ENCODE measurements around the gene TNFAIP2. TPM values are rescaled to one million over a fixed set of nuclear protein-coding genes. Genes with fewer than 3 reads are reported as not detected.

Gene TNFAIP2
- total and polyA plus RNA-seq, 9 of the 15 experiments (the other 6 are each of a cell fraction or from before 2014, with no cell fraction given), result 22.6 to 68.6 (median 44.6) TPM

DNA sequence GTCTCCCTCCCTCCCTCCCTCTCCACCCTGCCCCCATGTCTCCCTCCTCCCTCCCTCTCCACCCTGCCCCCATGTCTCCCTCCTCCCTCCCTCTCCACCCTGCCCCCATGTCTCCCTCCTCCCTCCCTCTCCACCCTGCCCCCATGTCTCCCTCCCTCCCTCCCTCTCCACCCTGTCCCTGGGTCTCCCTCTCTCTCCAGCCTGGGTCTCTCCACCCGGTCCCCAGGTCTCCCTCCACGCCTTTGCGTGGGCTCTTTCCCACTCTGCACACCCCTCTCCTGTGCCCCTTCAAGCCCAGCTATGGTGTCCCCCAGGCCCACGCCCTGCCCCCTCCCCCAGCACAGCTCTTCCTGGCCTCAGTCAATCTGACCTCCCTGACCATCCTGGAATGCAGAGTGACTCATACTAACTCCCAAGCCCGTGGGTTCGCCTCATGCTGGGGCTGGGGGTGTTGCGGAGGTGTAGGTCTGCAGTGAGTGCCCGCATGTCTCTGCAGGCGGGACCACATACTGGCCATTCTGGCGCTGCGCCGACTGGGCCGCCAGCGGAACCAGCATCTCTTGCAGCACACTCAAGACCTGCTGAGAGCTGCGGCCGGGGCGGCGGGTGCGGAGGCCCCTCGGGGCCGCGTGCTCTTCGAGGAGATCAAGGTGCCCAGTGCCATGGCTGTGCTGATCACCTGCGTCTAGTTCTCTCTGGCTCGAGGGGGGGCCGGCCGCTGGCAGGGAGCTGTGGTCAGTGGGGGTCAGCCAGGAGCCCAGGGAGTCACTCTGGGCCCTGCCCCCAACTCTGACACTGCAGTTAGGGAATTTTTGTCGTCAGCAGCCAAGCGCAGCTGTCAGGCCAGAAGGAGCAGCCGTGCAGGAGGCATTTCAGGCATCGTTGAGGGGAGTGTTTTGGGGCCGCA is 13.5 kb upstream of the TNFAIP2 start (continued):
- TF ChIP-seq, protein P1, sequence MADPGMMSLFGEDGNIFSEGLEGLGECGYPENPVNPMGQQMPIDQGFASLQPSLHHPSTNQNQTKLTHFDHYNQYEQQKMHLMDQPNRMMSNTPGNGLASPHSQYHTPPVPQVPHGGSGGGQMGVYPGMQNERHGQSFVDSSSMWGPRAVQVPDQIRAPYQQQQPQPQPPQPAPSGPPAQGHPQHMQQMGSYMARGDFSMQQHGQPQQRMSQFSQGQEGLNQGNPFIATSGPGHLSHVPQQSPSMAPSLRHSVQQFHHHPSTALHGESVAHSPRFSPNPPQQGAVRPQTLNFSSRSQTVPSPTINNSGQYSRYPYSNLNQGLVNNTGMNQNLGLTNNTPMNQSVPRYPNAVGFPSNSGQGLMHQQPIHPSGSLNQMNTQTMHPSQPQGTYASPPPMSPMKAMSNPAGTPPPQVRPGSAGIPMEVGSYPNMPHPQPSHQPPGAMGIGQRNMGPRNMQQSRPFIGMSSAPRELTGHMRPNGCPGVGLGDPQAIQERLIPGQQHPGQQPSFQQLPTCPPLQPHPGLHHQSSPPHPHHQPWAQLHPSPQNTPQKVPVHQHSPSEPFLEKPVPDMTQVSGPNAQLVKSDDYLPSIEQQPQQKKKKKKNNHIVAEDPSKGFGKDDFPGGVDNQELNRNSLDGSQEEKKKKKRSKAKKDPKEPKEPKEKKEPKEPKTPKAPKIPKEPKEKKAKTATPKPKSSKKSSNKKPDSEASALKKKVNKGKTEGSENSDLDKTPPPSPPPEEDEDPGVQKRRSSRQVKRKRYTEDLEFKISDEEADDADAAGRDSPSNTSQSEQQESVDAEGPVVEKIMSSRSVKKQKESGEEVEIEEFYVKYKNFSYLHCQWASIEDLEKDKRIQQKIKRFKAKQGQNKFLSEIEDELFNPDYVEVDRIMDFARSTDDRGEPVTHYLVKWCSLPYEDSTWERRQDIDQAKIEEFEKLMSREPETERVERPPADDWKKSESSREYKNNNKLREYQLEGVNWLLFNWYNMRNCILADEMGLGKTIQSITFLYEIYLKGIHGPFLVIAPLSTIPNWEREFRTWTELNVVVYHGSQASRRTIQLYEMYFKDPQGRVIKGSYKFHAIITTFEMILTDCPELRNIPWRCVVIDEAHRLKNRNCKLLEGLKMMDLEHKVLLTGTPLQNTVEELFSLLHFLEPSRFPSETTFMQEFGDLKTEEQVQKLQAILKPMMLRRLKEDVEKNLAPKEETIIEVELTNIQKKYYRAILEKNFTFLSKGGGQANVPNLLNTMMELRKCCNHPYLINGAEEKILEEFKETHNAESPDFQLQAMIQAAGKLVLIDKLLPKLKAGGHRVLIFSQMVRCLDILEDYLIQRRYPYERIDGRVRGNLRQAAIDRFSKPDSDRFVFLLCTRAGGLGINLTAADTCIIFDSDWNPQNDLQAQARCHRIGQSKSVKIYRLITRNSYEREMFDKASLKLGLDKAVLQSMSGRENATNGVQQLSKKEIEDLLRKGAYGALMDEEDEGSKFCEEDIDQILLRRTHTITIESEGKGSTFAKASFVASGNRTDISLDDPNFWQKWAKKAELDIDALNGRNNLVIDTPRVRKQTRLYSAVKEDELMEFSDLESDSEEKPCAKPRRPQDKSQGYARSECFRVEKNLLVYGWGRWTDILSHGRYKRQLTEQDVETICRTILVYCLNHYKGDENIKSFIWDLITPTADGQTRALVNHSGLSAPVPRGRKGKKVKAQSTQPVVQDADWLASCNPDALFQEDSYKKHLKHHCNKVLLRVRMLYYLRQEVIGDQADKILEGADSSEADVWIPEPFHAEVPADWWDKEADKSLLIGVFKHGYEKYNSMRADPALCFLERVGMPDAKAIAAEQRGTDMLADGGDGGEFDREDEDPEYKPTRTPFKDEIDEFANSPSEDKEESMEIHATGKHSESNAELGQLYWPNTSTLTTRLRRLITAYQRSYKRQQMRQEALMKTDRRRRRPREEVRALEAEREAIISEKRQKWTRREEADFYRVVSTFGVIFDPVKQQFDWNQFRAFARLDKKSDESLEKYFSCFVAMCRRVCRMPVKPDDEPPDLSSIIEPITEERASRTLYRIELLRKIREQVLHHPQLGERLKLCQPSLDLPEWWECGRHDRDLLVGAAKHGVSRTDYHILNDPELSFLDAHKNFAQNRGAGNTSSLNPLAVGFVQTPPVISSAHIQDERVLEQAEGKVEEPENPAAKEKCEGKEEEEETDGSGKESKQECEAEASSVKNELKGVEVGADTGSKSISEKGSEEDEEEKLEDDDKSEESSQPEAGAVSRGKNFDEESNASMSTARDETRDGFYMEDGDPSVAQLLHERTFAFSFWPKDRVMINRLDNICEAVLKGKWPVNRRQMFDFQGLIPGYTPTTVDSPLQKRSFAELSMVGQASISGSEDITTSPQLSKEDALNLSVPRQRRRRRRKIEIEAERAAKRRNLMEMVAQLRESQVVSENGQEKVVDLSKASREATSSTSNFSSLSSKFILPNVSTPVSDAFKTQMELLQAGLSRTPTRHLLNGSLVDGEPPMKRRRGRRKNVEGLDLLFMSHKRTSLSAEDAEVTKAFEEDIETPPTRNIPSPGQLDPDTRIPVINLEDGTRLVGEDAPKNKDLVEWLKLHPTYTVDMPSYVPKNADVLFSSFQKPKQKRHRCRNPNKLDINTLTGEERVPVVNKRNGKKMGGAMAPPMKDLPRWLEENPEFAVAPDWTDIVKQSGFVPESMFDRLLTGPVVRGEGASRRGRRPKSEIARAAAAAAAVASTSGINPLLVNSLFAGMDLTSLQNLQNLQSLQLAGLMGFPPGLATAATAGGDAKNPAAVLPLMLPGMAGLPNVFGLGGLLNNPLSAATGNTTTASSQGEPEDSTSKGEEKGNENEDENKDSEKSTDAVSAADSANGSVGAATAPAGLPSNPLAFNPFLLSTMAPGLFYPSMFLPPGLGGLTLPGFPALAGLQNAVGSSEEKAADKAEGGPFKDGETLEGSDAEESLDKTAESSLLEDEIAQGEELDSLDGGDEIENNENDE (IDR thresholded peaks at IDR 0.05; ENCODE audit: low read depth, low read length), result no peak
- TF ChIP-seq MCM7 (IDR thresholded peaks at IDR 0.05) (no peak), EGR1 (conservative IDR thresholded peaks at IDR 0.05) (peak; percentile 94), MIER1 (IDR thresholded peaks at IDR 0.05; ENCODE audit: low read depth) (no peak), ZSCAN32 (CRISPR knock-in tag; IDR thresholded peaks at IDR 0.05) (no peak), GTF2A2 (tag; IDR thresholded peaks at IDR 0.05) (no peak), FOXA3 (CRISPR knock-in tag; conservative IDR thresholded peaks at IDR 0.05 in 1 of 2, IDR thresholded peaks at IDR 0.05 in 1 of 2) (no peak)
- TF ChIP-seq, protein P2, sequence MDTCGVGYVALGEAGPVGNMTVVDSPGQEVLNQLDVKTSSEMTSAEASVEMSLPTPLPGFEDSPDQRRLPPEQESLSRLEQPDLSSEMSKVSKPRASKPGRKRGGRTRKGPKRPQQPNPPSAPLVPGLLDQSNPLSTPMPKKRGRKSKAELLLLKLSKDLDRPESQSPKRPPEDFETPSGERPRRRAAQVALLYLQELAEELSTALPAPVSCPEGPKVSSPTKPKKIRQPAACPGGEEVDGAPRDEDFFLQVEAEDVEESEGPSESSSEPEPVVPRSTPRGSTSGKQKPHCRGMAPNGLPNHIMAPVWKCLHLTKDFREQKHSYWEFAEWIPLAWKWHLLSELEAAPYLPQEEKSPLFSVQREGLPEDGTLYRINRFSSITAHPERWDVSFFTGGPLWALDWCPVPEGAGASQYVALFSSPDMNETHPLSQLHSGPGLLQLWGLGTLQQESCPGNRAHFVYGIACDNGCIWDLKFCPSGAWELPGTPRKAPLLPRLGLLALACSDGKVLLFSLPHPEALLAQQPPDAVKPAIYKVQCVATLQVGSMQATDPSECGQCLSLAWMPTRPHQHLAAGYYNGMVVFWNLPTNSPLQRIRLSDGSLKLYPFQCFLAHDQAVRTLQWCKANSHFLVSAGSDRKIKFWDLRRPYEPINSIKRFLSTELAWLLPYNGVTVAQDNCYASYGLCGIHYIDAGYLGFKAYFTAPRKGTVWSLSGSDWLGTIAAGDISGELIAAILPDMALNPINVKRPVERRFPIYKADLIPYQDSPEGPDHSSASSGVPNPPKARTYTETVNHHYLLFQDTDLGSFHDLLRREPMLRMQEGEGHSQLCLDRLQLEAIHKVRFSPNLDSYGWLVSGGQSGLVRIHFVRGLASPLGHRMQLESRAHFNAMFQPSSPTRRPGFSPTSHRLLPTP (IDR thresholded peaks at IDR 0.05; ENCODE audit: borderline replicate concordance, extremely low read depth, insufficient read length), result no peak
- TF ChIP-seq, protein P3, sequence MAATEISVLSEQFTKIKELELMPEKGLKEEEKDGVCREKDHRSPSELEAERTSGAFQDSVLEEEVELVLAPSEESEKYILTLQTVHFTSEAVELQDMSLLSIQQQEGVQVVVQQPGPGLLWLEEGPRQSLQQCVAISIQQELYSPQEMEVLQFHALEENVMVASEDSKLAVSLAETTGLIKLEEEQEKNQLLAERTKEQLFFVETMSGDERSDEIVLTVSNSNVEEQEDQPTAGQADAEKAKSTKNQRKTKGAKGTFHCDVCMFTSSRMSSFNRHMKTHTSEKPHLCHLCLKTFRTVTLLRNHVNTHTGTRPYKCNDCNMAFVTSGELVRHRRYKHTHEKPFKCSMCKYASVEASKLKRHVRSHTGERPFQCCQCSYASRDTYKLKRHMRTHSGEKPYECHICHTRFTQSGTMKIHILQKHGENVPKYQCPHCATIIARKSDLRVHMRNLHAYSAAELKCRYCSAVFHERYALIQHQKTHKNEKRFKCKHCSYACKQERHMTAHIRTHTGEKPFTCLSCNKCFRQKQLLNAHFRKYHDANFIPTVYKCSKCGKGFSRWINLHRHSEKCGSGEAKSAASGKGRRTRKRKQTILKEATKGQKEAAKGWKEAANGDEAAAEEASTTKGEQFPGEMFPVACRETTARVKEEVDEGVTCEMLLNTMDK (IDR thresholded peaks at IDR 0.05; ENCODE audit: borderline replicate concordance, insufficient read depth, low read depth, low read length, poor library complexity, severe bottlenecking), result no peak

All from K562 (cell line).